Breast epithelium (tissue), 4 donors: Measurements from ENCODE around the gene RGMA. TPM values are rescaled to one million over a fixed set of nuclear protein-coding genes. Genes with fewer than 3 reads are reported as not detected.

ENCODE experiments used
- DNase-seq, 2 donors: peaks; one replicate each; pipeline ENCODE4 v3.0.0-alpha.2; 2019; ENCODE audit warnings: low spot score in 2 of 2
- H3K27ac ChIP-seq, 2 donors: fragments of 200-600 bp; sonication (generic) in 1 of 2; one replicate each; pipeline ENCODE4 v1.5.1; 2016 to 2019; ENCODE audit warnings: mild to moderate bottlenecking in 1 of 2
- H3K27me3 ChIP-seq, 2 donors: fragments of 200-600 bp; sonication (generic) in 1 of 2; one replicate each; pipeline versions ENCODE4 v1.5.1 to v1.6.0; 2017 to 2019; ENCODE audit warnings: control low read depth in 1 of 2, mild to moderate bottlenecking in 1 of 2
- H3K36me3 ChIP-seq: fragments of 200-600 bp; one replicate; pipeline ENCODE4 v1.5.1; 2019
- H3K4me1 ChIP-seq, 2 donors: fragments of 200-600 bp; sonication (generic); one replicate each; pipeline ENCODE4 v1.5.1; 2016 to 2019; ENCODE audit warnings: control low read depth in 1 of 2
- H3K4me3 ChIP-seq, 3 donors: fragments of 200-600 bp; sonication (generic); 1 replicate in 2 of 3; 2 replicates in 1 of 3; pipeline ENCODE4 v1.5.1; 2016 to 2019; ENCODE audit warnings: mild to moderate bottlenecking in 3 of 3, moderate library complexity in 2 of 3
- H3K9me3 ChIP-seq, 2 donors: fragments of 200-600 bp; sonication (generic) in 1 of 2; one replicate each; pipeline ENCODE4 v1.5.1; 2016 to 2019; ENCODE audit warnings: control low read depth in 1 of 2
- CTCF ChIP-seq, 3 donors: fragments of 450-650 bp; IDR thresholded peaks; one replicate each; pipeline ENCODE4 v1.5.1; 2016 to 2017; ENCODE audit warnings: antibody characterized with exemption in 3 of 3, mild to moderate bottlenecking in 3 of 3, moderate library complexity in 3 of 3
- POLR2A ChIP-seq: fragments of 450-650 bp; IDR thresholded peaks from one replicate; pipeline ENCODE4 v1.6.1; 2016; ENCODE audit warnings: antibody characterized with exemption, mild to moderate bottlenecking, moderate library complexity
- POLR2AphosphoS5 ChIP-seq, 3 donors: sonication (generic); formaldehyde crosslinking; IDR thresholded peaks; one replicate each; pipeline ENCODE4 v1.6.1; 2017; ENCODE audit warnings: antibody characterized with exemption in 3 of 3
- intact Hi-C: fragments of 100-400 bp; cut with DNase I; formaldehyde crosslinking; loops from one replicate; pipeline ENCODE4 v1.15.1; 2023; ENCODE audit warnings: low total_unique reads
- total RNA-seq, 3 donors: library from RNA; depleted of rRNA; stranded (reverse); fragments of >200 nt; gene quantifications; one replicate each; pipeline ENCODE4 v1.1.0, GENCODE V29; 2016

The RGMA gene
- total RNA-seq, 3 donors from 2014 or later, result 9.7 to 17.7 (median 14.4) TPM

- no peak for DNase-seq
- Histone ChIP-seq H3K27ac (no peak overlapping the region), H3K4me1 (no peaks in the 10 kb centered on the region), H3K9me3 (no peaks in the 10 kb centered on the region), H3K4me3 (no peak overlapping the region), H3K36me3 (no peaks in the 10 kb centered on the region), H3K27me3 (no peaks in the 10 kb centered on the region)
- intact Hi-C loops, result no loop called here
- no peak for TF ChIP-seq POLR2AphosphoS5 (IDR thresholded peaks at IDR 0.05)
- no peak for TF ChIP-seq CTCF (IDR thresholded peaks at IDR 0.05)
- TF ChIP-seq POLR2A, result no peak
Measured at GRCh38 chr15:93124126-93124525, 35.1 kb upstream of the RGMA start.

GRCh38 chr15:93121973-93122910 is 33.2 kb upstream of the RGMA start:
- Histone ChIP-seq H3K9me3 (no peaks in the 10 kb centered on the region), H3K4me1 (no peaks in the 10 kb centered on the region), H3K4me3 (peak overlapping the region in 1 of 3 donors; percentile 19), H3K27me3 (no peaks in the 10 kb centered on the region), H3K27ac (peak overlapping the region in 1 of 2 donors; percentile 38), H3K36me3 (no peaks in the 10 kb centered on the region)
- TF ChIP-seq POLR2A, result no peak
- TF ChIP-seq CTCF (IDR thresholded peaks at IDR 0.05), result no peak
- no peak for TF ChIP-seq POLR2AphosphoS5 (IDR thresholded peaks at IDR 0.05)
- no peak for DNase-seq
- intact Hi-C loops, result no loop called here

GRCh38 chr15:93121107-93121506 is 32.1 kb upstream of the RGMA start:
- no peaks in the 10 kb centered on the region for H3K36me3 ChIP-seq
- H3K9me3 ChIP-seq, result no peaks in the 10 kb centered on the region
- H3K4me3 ChIP-seq, result no peak overlapping the region
- H3K27ac ChIP-seq, result no peak overlapping the region
- no peaks in the 10 kb centered on the region for H3K4me1 ChIP-seq
- no peak for TF ChIP-seq POLR2A
- no peak for TF ChIP-seq POLR2AphosphoS5 (IDR thresholded peaks at IDR 0.05)
- no peak for TF ChIP-seq CTCF (IDR thresholded peaks at IDR 0.05)
- no peaks in the 10 kb centered on the region for H3K27me3 ChIP-seq
- intact Hi-C loops, result no loop called here
- no peak for DNase-seq

- no peaks in the 10 kb centered on the region for H3K9me3 ChIP-seq
- TF ChIP-seq POLR2AphosphoS5 (IDR thresholded peaks at IDR 0.05), result no peak
- no peak for TF ChIP-seq CTCF (IDR thresholded peaks at IDR 0.05)
- TF ChIP-seq POLR2A, result no peak
- no peak overlapping the region for H3K4me3 ChIP-seq
- H3K27me3 ChIP-seq, result no peaks in the 10 kb centered on the region
- no peak overlapping the region for H3K27ac ChIP-seq
- no peaks in the 10 kb centered on the region for H3K36me3 ChIP-seq
- intact Hi-C loops, result no loop called here
- H3K4me1 ChIP-seq, result no peaks in the 10 kb centered on the region
- no peak for DNase-seq
Measured at GRCh38 chr15:93118904-93119303, 29.9 kb upstream of the RGMA start.

- no peak for DNase-seq
- intact Hi-C loops, result no loop called here
Measured at GRCh38 chr15:93111451-93111850, 22.4 kb upstream of the RGMA start.

More at GRCh38 chr15:93111451-93111850, 22.4 kb upstream of the RGMA start:
- no peaks in the 10 kb centered on the region for H3K36me3 ChIP-seq
- no peaks in the 10 kb centered on the region for H3K4me1 ChIP-seq
- no peak overlapping the region for H3K27ac ChIP-seq
- no peak overlapping the region for H3K4me3 ChIP-seq
- no peaks in the 10 kb centered on the region for H3K9me3 ChIP-seq
- TF ChIP-seq POLR2AphosphoS5 (IDR thresholded peaks at IDR 0.05) (no peak), CTCF (IDR thresholded peaks at IDR 0.05) (no peak), POLR2A (no peak)
- H3K27me3 ChIP-seq, result no peaks in the 10 kb centered on the region
